ENCODE measurements around the gene DYDC2.

DYDC2 gene

DNA sequence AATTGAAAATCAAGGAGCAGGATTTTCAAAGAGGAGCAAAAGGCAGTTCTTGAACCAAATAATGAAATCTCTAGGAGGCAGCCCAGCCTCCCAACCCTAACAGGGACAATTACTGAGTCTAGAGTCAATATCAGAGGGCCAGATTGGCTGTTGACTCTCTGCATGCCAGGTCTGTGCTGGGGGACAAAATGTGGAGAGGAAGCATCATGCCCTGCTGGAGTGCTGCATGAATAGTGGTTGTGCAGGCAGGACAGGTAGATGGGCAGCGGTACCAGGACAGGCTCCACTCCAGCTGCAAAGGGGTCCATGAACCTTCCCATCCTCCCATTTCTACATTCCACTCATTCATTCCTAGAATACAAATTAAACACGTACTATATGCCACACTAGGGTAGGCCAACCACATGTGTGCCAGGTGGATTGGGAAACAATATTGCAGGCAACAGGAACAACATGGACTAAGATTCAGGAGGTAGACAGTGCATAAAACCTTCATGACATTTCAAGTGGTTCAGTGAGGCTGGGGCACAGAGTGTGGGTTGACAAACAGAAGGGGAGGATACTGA is 36.8 kb upstream of the DYDC2 start:
- H3K36me3 ChIP-seq (ENCODE audit: low read depth), result no peaks in the 10 kb centered on the region
- DNase-seq (ENCODE audit: low spot score), result no peak
- H3K9me3 ChIP-seq (ENCODE audit: severe bottlenecking), result no peaks in the 10 kb centered on the region
- H3K27ac ChIP-seq (ENCODE audit: poor library complexity, severe bottlenecking), result no peak overlapping the region
- no peak for ATAC-seq (ENCODE audit: low read depth)
- no peaks in the 10 kb centered on the region for H3K27me3 ChIP-seq (ENCODE audit: insufficient read depth, poor library complexity, severe bottlenecking)
- TF ChIP-seq, protein P1, sequence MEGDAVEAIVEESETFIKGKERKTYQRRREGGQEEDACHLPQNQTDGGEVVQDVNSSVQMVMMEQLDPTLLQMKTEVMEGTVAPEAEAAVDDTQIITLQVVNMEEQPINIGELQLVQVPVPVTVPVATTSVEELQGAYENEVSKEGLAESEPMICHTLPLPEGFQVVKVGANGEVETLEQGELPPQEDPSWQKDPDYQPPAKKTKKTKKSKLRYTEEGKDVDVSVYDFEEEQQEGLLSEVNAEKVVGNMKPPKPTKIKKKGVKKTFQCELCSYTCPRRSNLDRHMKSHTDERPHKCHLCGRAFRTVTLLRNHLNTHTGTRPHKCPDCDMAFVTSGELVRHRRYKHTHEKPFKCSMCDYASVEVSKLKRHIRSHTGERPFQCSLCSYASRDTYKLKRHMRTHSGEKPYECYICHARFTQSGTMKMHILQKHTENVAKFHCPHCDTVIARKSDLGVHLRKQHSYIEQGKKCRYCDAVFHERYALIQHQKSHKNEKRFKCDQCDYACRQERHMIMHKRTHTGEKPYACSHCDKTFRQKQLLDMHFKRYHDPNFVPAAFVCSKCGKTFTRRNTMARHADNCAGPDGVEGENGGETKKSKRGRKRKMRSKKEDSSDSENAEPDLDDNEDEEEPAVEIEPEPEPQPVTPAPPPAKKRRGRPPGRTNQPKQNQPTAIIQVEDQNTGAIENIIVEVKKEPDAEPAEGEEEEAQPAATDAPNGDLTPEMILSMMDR (IDR thresholded peaks at IDR 0.05; ENCODE audit: poor library complexity, severe bottlenecking), result no peak
- H3K4me3 ChIP-seq (ENCODE audit: severe bottlenecking), result no peak overlapping the region
- H3K4me1 ChIP-seq (ENCODE audit: insufficient read depth, poor library complexity, severe bottlenecking), result no peaks in the 10 kb centered on the region

DNA sequence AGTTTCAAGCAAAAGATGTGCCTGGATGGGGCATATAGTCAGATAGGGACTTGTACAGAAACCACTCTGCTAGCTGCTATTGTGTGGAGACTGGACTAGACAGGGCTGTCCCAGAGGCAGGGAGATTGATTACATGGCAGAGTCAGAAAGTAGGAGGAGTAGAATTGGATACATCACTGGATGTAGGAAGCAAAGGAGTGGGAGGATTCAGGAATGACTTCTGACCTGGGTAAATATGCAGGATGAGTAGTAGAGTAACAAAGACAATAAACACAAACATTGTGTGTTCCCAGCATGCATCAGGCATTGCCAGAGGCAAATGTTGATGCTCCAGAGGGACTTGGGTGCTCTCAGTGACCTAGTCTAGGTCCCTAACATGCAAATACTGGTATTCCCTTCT is 36.2 kb upstream of the DYDC2 start:
- ATAC-seq (ENCODE audit: low read depth) (no peak), DNase-seq (ENCODE audit: low spot score) (no peak)
- Histone ChIP-seq H3K4me1 (ENCODE audit: insufficient read depth, poor library complexity, severe bottlenecking) (no peaks in the 10 kb centered on the region), H3K4me3 (ENCODE audit: severe bottlenecking) (no peak overlapping the region), H3K27me3 (ENCODE audit: insufficient read depth, poor library complexity, severe bottlenecking) (no peaks in the 10 kb centered on the region), H3K36me3 (ENCODE audit: low read depth) (no peaks in the 10 kb centered on the region), H3K9me3 (ENCODE audit: severe bottlenecking) (no peaks in the 10 kb centered on the region), H3K27ac (ENCODE audit: poor library complexity, severe bottlenecking) (no peak overlapping the region)
- TF ChIP-seq, protein P1 (IDR thresholded peaks at IDR 0.05; ENCODE audit: poor library complexity, severe bottlenecking), result no peak

DNA sequence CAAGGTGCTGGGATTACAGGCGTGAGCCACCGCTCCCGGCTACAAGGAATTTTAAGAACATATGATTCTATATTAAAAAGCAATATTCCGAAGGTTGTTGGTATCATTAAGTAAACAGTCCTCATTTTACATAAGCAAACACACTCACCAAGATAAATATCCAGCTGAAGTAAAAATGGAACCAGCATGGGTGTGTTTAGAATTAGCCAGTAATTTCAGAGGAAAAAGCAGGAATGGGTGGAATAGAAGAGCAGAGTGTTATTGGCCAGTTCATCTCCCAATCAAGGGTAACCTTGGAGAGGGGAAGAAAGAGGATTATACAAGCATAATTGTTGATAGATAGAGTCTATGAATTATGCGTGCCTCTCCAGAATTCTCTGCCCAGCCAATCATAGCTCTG is 35.4 kb upstream of the DYDC2 start:
- DNase-seq (ENCODE audit: low spot score) (no peak), ATAC-seq (ENCODE audit: low read depth) (no peak)
- Histone ChIP-seq H3K4me3 (ENCODE audit: severe bottlenecking) (no peak overlapping the region), H3K9me3 (ENCODE audit: severe bottlenecking) (no peaks in the 10 kb centered on the region), H3K27ac (ENCODE audit: poor library complexity, severe bottlenecking) (no peak overlapping the region), H3K36me3 (ENCODE audit: low read depth) (no peaks in the 10 kb centered on the region), H3K27me3 (ENCODE audit: insufficient read depth, poor library complexity, severe bottlenecking) (no peaks in the 10 kb centered on the region), H3K4me1 (ENCODE audit: insufficient read depth, poor library complexity, severe bottlenecking) (no peaks in the 10 kb centered on the region)
- TF ChIP-seq, protein P1 (IDR thresholded peaks at IDR 0.05; ENCODE audit: poor library complexity, severe bottlenecking), result no peak

DNA sequence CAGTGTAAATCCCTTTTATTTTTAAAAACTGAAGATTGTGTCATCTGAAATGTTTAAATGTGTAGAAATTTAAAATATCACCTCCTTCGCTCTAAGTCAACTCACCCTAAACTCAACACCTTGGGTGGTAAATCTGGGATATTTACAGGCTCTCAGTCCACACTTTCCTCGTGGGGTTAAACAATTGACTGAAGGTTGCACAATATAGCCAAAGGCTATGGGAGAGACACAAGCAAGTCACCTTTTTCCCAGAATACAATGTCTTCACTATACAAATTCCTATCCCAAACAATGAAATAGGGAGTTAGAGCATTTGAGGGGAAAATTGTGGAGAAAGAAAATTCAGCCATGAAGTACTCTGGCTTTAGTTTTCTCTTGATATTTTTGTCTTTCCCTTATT is 34.4 kb upstream of the DYDC2 start:
- Histone ChIP-seq H3K27ac (ENCODE audit: poor library complexity, severe bottlenecking) (no peak overlapping the region), H3K4me3 (ENCODE audit: severe bottlenecking) (no peak overlapping the region), H3K9me3 (ENCODE audit: severe bottlenecking) (no peaks in the 10 kb centered on the region), H3K27me3 (ENCODE audit: insufficient read depth, poor library complexity, severe bottlenecking) (no peaks in the 10 kb centered on the region), H3K36me3 (ENCODE audit: low read depth) (no peaks in the 10 kb centered on the region), H3K4me1 (ENCODE audit: insufficient read depth, poor library complexity, severe bottlenecking) (no peaks in the 10 kb centered on the region)
- no peak for ATAC-seq (ENCODE audit: low read depth)
- TF ChIP-seq, protein P1 (IDR thresholded peaks at IDR 0.05; ENCODE audit: poor library complexity, severe bottlenecking), result no peak
- DNase-seq (ENCODE audit: low spot score), result no peak

DNA sequence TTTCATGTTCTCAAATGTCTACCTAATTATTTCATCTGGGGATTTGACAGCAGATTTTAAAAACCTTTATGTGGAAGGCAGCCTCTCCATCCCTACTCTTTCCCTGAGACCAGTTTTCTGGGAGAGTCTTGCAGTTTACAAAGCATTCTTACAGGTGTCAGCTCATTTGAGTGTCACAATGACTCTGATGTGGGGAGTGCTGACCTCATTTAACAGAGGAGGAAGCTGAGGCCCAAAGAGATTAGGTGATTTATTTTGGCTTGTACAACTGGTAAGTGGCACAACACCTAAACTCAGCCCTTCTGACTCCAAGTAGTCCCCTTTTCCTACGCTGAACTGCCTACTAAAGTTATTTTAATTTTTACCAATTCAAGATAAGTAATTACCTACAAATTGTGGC is 33.9 kb upstream of the DYDC2 start:
- no peaks in the 10 kb centered on the region for H3K9me3 ChIP-seq (ENCODE audit: severe bottlenecking)
- H3K27me3 ChIP-seq (ENCODE audit: insufficient read depth, poor library complexity, severe bottlenecking), result no peaks in the 10 kb centered on the region
- H3K36me3 ChIP-seq (ENCODE audit: low read depth), result no peaks in the 10 kb centered on the region
- no peaks in the 10 kb centered on the region for H3K4me1 ChIP-seq (ENCODE audit: insufficient read depth, poor library complexity, severe bottlenecking)
- H3K27ac ChIP-seq (ENCODE audit: poor library complexity, severe bottlenecking), result no peak overlapping the region
- H3K4me3 ChIP-seq (ENCODE audit: severe bottlenecking), result no peak overlapping the region
- DNase-seq (ENCODE audit: low spot score), result no peak
- no peak for ATAC-seq (ENCODE audit: low read depth)
- TF ChIP-seq, protein P1 (IDR thresholded peaks at IDR 0.05; ENCODE audit: poor library complexity, severe bottlenecking), result no peak
